GM19463 (cell line): ENCODE data around the gene CTNNBL1.

ENCODE experiments used
- ATAC-seq: cut with Tn5 transposase; IDR thresholded peaks from one replicate; pipeline ENCODE4 v1.9.1; 2021; ENCODE audit warnings: mild to moderate bottlenecking, moderate library complexity; ENCODE audit not compliant: unreplicated experiment

Gene CTNNBL1

DNA sequence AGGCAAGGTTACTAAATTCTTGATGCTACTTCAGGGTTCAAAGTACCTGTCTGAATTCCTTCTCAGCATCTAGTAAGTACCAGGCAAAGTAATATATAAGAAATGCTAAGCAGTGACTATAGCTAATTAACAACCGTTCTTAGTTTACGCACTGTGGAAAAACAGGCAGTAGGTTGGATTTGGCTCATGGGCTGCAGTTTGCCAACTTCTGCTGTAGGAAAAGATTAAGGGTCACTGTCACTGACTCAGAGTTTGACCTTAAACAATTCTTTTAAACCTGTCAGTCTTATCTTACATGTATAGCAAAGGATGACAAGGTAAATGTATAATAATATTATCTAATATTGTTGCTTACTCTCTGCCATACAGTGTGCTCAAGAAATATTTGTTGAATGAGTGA is 42.3 kb downstream of the CTNNBL1 start:
- ATAC-seq: no peak

DNA sequence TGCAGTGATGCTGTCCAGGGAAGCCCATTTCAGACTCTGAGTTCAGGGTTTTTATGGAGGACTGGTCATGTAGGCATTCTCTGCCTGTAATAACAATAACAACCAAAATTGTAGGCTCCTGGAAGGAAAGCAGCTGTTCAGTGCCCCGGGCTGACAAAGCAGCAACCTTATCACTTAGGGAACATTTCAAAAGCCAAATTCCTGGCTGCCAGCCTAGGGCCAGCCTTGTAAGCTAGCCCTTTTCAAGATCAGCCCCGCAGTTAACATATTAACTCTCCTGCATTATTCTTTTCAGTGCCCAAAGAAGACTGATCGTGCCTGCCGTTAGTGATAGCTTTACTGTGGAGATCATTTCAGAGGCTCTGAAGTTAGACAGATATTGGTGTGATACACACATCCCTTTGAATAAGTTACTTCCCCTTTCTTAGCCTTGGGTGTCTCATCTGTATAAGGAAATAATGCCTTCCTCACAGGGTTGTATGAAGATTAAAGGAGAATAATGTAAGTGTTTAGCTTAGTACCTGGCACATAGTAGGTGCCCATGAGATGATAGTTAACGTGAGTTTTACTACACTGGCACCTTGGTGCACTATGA is 44.1 kb downstream of the CTNNBL1 start:
- no peak for ATAC-seq

DNA sequence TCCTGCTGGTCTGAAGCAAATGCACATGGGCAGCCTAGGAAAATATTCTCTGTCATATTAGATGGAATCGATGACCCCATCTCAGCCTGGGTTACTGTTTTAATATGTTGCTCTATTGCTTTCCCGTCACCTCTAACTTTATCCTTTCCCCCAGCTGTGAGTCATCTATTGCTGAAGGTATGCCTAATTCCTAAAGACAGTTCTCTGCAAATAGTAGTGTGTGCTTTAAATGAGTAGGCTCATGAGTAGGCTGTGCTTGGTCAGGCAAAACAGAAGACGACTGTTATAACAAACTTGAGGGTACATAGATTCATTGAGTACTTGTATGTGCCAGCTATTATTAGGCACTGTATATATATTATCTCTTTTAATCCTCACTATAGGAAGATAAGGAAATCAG is 47.2 kb downstream of the CTNNBL1 start:
- ATAC-seq: no peak

DNA sequence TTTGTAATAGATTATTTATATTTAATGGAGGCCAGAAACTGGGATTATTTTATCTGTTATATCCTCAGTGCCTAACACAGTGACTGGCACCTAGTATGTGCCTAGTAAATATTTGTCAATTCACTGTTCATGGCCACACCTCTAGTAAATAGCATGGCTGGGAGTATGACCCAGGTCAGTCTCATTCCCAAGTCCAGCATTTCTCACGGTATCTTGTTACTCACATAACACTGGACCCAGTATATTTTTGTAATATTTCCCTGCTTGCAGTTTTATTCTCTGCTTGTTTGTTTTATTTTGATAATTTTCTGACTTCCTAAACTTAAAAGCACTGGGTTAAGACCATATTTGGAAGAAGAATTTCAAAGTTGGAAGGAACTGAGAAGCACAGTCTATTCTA is 47.7 kb downstream of the CTNNBL1 start:
- ATAC-seq: no peak

DNA sequence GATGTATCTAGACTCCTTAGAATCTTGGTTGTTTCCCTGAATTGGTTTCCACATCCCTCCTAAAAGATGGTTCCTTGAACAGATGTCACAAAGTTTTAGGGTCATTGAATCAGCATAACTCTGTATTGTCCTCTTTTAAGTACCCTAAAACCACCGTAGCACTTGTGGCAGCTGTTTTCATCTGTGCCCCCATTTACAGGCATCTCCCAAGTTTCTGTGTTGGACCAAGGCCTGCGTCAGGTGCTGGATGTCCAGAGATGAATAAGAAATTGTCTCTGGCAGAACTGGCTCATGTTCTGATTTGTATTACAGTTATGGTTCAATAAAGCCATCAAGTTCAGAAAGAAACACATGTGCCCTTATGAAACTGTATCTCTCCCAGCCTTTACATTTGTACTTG is 48.3 kb downstream of the CTNNBL1 start:
- ATAC-seq: no peak

DNA sequence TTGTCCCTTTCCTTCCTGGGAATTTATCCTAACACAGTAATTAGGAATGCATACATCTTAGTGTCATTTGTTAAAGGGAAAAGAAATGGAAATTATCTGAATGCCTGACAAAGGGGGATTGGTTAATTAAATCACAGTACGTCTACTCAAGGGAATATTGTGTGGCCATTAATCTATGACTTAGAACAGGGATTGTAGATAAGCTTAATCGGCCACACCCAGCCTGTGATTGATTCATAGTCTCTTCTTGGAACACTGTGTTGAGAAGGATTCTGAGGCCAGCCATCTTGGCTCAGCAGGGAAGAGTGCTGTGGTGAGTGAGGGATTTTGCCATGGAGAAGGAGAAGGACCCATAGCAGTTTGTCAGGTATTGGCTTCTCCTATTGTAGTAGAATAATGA is 50.5 kb downstream of the CTNNBL1 start:
- ATAC-seq: no peak

DNA sequence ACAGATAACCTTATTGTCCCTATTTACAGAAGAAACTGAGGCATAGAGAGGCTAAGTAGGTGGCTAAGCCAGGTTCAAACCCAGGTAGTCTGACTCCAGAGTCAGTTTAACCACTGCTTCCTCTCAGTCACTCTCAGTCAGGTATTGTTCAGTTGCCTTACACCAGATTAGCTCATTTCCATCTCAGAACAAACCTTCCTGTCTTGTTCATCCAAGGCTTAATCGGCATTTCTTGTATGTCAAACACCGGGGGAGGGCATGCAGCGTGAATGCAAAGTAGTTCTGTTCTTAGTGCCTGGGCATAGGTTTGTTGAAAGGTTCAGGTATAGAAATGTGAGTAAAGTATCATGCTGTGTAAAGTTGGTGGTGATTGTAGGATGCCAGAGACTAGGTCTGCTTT is 51.7 kb downstream of the CTNNBL1 start:
- no peak for ATAC-seq

DNA sequence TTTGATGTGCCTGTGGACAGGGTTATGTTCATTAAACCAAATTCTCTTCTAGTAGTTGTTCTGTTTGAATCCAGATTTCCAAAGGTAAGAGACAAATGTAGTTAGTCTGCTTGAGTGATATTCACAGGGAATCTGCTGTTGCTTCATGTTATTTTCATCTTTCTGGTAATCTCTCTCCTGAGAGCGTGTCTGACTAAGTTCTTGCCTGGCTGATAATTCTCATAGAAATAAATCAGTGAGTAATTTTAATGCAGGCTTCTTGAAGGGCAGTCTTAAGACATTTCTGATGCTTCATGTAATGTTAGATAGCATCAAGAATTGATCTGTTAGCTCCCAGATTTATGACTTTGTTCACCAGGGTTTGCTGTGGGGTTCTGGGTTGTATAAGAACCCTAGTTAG is 54.2 kb downstream of the CTNNBL1 start:
- ATAC-seq: no peak

DNA sequence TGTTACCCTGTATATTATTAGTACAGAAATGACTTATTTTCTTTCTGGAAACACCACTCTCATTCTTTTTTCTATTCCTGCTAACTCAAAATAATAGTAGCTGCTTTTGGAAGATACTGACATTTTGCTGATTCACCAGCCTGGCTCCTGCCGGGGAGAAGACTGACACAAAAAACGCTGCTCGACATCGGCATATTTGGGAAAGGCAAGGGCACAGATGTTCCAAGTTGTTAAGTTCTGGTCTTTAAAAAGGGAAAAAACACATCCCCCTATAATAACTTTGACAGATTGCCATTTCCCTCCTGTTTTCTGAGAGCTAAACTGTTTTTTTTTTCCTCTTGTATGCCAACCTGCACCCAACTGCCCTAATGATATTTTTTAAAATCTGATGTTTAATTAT is 55.4 kb downstream of the CTNNBL1 start:
- no peak for ATAC-seq

DNA sequence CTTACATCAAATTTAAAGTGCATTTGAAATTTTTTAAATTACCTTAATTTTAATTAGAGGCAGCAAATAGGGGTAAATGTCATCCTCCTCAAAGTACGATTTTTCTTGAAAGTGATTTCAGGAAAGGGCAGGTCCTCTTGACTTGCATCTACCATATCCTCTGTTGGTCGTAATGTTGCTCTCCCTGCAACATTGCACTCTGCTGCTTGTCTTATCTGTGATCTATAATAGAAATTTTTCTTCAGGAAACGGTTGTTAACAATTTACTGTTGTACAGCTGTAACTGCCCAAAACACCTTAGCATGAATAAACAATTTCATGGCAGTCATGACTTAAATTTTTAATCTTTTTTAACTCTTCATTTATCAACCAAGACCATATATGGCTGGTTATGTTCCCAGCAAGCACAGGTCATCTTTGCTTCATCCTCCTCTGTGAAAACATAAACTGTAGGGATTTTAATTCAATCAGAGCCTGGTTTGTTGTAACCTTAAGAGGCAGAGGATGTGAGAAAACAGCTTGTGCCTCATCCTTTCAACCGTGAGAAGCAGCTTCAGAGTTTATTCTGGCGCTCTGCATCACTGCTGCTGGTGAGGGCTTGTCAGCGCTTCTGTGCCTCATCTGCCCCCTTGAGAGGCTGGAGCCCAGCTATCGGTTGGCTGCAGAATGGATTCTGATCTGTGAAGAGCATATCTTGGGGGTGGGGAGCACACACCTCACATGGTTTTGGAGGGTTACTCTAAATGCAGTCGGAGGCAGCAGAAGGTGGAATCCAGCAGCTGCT is 56.0 kb downstream of the CTNNBL1 start:
- ATAC-seq: no peak

DNA sequence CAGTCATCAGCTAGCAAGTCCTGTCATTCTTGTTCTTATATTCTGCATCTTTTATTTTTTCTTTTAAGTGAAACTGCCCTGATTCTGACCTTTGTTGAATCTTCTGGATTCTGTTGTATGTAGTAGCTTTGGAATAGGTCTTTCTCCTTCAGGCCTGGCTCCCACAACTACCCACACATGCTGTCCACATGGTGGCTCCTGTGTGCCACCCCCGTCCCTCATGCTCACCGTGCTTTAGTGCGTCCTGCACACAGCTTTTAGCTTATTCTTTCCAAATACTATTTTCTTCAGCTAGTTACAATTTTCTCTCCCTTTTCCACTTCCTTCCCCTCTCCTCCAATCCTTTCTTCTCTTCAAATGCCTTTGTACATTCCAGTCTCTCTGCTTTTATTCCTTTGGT is 61.8 kb downstream of the CTNNBL1 start:
- ATAC-seq: no peak

DNA sequence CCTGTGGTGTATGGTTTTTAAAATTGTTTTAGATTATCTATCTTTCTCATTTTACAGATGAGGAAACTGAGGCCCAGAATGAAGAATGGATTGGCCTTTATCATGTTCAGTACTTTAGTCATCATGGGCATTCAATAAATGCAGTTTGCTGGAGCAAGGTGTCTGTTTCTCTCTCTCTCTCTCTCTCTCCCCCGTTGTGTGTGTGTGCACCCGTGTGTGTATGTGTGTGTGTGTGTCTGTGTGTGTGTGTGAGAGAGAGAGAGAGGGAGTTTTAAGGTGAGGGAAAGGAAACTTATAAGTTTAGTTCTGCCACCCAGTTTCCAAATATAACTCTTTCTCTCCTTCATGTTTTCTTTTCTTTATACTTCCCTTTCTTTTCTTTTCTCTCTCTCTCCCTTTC is 62.4 kb downstream of the CTNNBL1 start:
- ATAC-seq: no peak

DNA sequence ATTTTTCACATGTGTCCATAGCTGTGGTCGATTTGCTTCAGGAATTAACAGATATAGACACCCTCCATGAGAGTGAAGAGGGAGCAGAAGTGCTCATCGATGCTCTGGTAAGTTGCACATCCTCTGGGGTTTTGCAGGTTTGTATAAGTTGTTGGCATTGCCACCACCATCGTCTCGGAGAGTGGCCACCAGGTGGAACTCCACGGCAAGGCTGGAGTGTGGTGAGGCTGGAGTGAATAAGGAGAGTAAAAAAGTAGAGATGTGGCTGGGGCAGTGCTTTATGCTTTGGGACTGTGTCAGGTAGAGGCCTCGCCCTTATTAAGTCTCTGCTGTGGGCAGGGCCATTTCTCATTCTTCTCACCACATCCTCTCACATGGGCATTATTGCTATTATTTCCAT is 63.7 kb downstream of the CTNNBL1 start:
- no peak for ATAC-seq

DNA sequence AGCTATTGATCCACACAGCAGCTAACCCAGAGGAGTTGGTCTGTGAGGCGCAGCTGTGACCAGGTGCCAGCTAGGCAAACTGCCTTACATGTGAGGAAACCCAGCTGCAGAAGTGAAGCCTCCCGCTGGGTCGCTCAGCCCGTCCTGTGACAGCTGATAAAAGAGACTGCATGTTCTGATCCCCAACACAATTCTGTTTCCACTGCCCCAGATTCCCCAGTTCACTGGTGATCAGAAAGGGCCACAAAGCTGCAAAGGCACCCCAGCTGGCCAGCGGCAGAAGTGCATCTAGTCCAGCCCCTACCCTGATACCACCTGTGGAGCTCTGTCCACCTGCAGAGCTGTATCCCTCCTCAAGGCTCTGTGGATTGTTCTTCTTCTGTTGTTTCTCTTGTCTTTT is 64.5 kb downstream of the CTNNBL1 start:
- ATAC-seq: no peak

DNA sequence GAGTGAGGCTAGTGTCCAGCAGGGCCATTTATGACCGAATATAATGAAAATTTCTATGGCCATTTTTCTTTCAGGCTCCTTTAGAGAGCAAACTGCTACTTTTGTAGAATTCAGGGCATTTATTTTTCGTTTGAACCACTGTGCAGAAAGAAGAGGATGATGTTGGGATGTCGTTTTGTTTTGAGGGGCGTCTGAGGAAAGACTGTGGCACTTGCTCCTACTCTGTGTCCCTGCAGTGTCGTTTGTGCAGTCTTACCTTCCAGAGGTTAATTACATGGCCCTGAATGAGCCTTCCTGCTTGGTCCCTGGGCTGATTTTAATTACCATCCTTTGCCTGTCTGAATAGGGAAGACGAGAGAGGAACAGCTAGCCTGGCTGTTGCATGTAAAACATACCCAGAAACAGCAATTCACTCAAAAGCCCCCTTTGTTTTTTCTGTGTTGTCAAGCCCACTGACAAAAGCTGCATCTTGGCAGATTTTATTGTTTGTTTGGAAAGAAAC is 65.3 kb downstream of the CTNNBL1 start:
- ATAC-seq: no peak

DNA sequence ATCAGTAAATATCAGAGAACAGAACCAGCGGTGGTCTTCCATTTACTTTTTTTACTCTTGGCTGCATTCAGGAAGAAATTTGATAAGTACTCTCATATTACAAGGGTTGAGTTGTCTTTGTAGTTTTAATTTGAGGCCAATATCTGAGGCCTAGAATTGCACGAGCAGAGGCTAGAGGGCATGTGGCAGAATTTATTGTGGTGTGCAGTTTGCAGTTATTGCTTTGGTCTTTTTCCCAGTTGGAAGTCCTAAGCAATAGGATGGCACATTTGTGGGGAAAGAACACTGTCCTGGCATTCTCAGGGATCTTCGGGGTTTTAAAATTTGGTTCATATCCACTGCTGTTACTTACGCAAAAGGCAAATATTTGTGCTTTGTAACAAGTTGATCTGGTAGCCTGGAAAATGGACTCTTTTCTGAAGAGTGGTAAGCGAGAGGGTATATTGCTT is 66.0 kb downstream of the CTNNBL1 start:
- no peak for ATAC-seq

DNA sequence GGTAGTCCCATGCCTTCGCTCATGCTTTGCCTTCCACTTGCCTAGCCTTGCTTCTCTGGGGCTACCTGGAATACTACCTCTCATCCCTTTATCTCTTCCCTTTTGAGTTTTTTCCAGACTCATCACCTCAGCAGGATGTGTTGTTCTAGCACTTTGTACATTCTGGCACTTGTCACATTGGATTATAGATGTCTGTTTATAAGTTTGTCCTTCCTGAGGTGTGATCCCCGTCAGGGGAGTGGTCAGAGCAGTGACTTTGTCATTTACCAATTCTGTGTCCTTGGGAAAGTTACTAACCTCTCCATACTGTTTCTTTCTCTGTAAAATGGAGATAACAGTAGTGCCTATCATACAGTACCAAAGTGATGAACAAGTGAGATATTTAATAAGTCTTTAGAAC is 66.5 kb downstream of the CTNNBL1 start:
- no peak for ATAC-seq

DNA sequence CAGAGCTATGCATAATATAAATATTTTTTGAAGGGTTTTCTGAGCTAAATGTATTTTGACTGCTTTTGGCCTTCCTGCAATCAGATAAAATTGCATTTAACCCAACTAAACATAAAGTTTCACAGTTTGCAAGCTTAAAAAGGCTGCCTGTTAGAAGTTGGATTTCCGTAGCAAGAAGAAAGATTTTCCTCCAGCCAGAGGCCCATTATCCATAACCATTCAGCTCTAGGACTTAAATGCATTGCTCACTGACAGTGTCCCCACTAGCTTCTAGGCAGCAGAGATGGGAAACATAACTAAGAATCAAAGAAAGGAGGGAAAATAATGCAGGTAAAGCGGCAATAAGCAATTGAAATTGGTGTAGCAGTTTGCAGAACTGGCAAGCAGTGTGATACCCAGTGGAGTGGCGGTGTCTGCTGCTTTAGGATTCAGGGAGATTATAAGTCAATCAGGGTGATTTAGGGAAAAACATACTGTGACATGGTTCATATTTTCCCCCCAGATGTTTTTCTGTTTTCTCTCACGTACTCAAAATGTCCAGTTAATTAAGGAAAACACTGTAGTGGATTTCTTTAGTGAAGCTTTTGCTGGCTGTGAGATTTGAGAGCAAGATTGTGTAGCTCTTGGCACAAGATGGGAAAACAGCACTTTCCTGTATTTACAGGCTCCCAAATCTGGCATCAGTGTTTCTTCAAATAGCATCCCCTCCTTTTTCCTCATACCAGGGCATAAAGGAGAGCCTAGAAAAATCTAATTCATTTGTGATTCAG is 69.1 kb downstream of the CTNNBL1 start:
- no peak for ATAC-seq

DNA sequence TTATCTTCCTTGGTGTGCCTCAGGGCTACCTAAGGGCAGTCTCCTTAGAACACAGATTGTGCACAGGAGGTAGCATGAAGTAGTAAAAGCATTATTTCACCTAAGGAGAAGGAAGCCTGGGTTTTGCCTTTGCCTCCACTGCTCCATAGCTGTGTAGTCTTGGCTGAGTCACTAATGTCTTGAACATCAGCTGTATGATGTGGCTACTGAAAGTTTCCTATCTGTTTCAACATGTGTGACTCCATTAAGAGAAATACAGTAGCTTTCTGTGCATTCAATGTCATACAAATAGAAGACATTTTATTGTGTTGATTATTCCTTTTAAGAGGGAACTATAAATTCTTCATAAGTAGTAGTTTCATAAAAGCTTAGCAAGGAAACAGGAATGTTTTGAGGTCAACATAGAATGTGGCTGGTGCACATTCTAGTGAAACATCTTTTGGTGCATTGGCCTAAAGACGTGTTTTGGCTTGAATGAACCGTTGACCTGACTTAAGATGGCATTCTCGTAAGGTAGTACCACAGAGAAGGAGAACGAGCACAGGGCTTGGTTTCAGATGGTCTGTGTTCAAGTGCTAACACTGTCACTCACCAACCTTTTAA is 70.6 kb downstream of the CTNNBL1 start:
- ATAC-seq: no peak

DNA sequence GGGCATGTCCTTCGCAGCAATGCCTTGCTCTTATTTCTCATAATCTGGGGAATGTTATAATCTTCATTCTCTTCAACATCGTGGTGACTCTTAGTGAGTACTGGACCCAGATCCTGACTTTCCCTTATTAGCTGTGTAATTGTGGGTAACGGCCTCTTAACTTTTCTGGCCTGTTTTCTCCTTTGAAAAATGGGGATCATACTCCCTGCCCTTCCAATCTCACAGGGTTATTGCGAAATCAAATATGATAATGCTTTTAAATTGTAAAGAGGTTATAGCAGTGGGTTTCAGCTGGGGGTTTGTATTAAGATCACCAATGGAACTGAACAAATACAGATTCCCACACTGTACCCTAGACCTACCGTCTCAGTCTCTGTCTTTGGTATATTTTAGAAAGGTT is 77.1 kb downstream of the CTNNBL1 start:
- ATAC-seq: no peak

DNA sequence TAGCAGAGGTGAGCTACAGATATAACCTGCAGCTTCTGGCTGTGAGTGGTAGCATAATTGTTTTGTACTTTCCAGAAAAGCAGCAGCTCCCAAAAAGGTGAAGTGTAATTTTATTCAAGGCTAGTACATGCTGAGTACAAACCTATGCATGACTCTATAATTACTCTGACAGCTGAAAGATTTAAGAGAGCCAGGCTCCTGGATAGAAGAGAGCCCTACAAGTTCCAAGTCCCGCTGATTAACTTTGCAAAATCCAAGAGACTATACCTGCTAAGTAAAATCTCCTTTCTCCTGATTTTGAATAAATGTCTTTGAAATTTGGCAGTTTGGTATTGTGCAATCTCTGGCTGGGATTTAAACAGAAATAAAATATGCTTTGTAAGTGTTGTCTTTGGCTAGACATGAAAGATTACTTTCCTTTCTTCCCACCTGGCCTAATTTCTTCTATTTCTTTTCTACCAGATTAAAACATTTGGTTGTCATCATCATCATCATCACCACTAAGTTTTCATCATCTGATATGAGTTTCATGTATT is 79.5 kb downstream of the CTNNBL1 start:
- no peak for ATAC-seq
